MM.1S (cell line): Measurements from ENCODE around the gene SLC23A1.

ENCODE experiments used
- DNase-seq: peaks from one replicate; pipeline ENCODE4 v3.0.0-alpha.2; 2015
- H2AFZ ChIP-seq: fragments of 300-600 bp; sonication (generic); 2 replicates; pipeline ENCODE4 v1.6.0; 2016; ENCODE audit warnings: antibody characterized with exemption, low read length
- H3F3A ChIP-seq: fragments of 300-600 bp; sonication (generic); 2 replicates; pipeline ENCODE4 v1.6.1; 2016; ENCODE audit warnings: mild to moderate bottlenecking, antibody characterized with exemption, low read length, moderate library complexity, mixed read lengths; ENCODE audit not compliant: insufficient read depth
- H3K27ac ChIP-seq: fragments of 300-600 bp; sonication (generic); 2 replicates; pipeline ENCODE4 v1.5.1; 2016; ENCODE audit warnings: mild to moderate bottlenecking, low read length
- H3K27me3 ChIP-seq: fragments of 300-600 bp; sonication (generic); replicated peaks from 2 replicates; pipeline ENCODE4 v1.6.0; 2016; ENCODE audit warnings: low read length; ENCODE audit not compliant: insufficient read depth
- H3K36me3 ChIP-seq: fragments of 300-600 bp; sonication (generic); replicated peaks from 2 replicates; pipeline ENCODE4 v1.6.1; 2016; ENCODE audit warnings: mild to moderate bottlenecking, low read length, mixed read lengths; ENCODE audit not compliant: insufficient read depth
- H3K4me1 ChIP-seq: fragments of 300-600 bp; sonication (generic); 2 replicates; pipeline ENCODE4 v1.6.1; 2016; ENCODE audit warnings: low read length, mixed read lengths
- H3K4me2 ChIP-seq: fragments of 300-600 bp; sonication (generic); 2 replicates; pipeline ENCODE4 v1.6.0; 2016; ENCODE audit warnings: low read depth, low read length
- H3K4me3 ChIP-seq: fragments of 300-600 bp; sonication (generic); 2 replicates; pipeline ENCODE4 v1.5.1; 2016; ENCODE audit warnings: low read length, mixed read lengths
- H3K79me2 ChIP-seq: fragments of 300-600 bp; sonication (generic); 2 replicates; pipeline ENCODE4 v1.6.1; 2016; ENCODE audit warnings: mixed run types, low read length, mixed read lengths
- H3K9ac ChIP-seq: fragments of 300-600 bp; sonication (generic); 2 replicates; pipeline ENCODE4 v1.6.1; 2016; ENCODE audit warnings: low read length, mixed read lengths
- H3K9me2 ChIP-seq: fragments of 300-600 bp; sonication (generic); replicated peaks from 2 replicates; pipeline ENCODE4 v1.6.1; 2016; ENCODE audit warnings: mild to moderate bottlenecking, low read length, mixed read lengths; ENCODE audit not compliant: insufficient read depth
- H3K9me3 ChIP-seq: fragments of 300-600 bp; sonication (generic); replicated peaks from 2 replicates; pipeline ENCODE4 v1.6.1; 2016; ENCODE audit warnings: mild to moderate bottlenecking, low read length, mixed read lengths; ENCODE audit not compliant: insufficient read depth
- H4K20me1 ChIP-seq: fragments of 300-600 bp; sonication (generic); 2 replicates; pipeline ENCODE4 v1.6.1; 2016; ENCODE audit warnings: mild to moderate bottlenecking, low read length, moderate library complexity, mixed read lengths; ENCODE audit not compliant: insufficient read depth
- EZH2 ChIP-seq: fragments of 300-600 bp; sonication (generic); optimal IDR thresholded peaks from 2 replicates; pipeline ENCODE3; 2017; ENCODE audit warnings: low read depth, mild to moderate bottlenecking, antibody characterized with exemption, low read length, mixed read lengths
- EZH2phosphoT487 ChIP-seq: fragments of 300-600 bp; sonication (generic); IDR thresholded peaks from 2 replicates; pipeline ENCODE4 v1.6.1; 2018; ENCODE audit warnings: antibody characterized with exemption, low read length
- TF ChIP-seq, protein P1 (sequence below): fragments of 300-600 bp; sonication (generic); IDR thresholded peaks from 2 replicates; pipeline ENCODE4 v1.5.1; 2016; ENCODE audit warnings: antibody characterized with exemption, low read length, mixed read lengths

The SLC23A1 gene

DNA sequence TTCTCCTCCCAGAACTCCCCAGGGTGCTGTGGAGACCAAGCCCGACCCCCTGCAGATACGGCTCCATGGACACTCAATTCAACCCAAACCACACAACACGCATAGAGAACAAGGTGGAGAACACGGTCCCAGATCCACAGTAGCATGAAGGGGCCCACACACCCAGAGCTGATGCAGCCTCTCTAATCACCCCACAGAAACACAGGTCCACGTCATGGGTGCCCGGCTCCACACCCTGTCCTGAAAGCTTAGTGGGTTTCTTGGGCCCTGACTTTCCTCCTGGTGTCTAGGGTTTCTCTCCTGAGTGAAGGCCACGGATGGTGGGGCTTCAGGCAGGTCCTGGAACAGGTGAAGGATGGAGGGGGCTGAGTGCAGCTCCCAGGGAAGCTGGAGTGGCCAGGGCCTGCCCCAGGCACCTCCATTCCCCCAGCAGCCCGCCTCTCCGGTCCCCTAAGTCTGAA lies 1.5 kb upstream of the SLC23A1 start:
- TF ChIP-seq, protein P1, sequence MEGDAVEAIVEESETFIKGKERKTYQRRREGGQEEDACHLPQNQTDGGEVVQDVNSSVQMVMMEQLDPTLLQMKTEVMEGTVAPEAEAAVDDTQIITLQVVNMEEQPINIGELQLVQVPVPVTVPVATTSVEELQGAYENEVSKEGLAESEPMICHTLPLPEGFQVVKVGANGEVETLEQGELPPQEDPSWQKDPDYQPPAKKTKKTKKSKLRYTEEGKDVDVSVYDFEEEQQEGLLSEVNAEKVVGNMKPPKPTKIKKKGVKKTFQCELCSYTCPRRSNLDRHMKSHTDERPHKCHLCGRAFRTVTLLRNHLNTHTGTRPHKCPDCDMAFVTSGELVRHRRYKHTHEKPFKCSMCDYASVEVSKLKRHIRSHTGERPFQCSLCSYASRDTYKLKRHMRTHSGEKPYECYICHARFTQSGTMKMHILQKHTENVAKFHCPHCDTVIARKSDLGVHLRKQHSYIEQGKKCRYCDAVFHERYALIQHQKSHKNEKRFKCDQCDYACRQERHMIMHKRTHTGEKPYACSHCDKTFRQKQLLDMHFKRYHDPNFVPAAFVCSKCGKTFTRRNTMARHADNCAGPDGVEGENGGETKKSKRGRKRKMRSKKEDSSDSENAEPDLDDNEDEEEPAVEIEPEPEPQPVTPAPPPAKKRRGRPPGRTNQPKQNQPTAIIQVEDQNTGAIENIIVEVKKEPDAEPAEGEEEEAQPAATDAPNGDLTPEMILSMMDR = no peak
- TF ChIP-seq EZH2 (no peak), EZH2phosphoT487 (no peak)
- Histone ChIP-seq H3K27ac (peak overlapping the region; percentile 98), H3K4me2 (peak overlapping the region; percentile 98; the same call in 1 of the 2 replicates), H3K79me2 (peaks cover 30% of the 10 kb centered on the region), H3K36me3 (no peaks in the 10 kb centered on the region), H2AFZ (no peak overlapping the region), H3K27me3 (no peaks in the 10 kb centered on the region), H3K4me3 (no peak overlapping the region), H3K9ac (peak overlapping the region; percentile 45; the same call in 1 of the 2 replicates), H3K9me3 (no peaks in the 10 kb centered on the region), H4K20me1 (no peaks in the 10 kb centered on the region), H3F3A (peaks cover 69% of the 10 kb centered on the region), H3K9me2 (no peaks in the 10 kb centered on the region), H3K4me1 (peaks cover 38% of the 10 kb centered on the region)
- DNase-seq = no peak

- H3K79me2 ChIP-seq = peaks cover 24% of the 10 kb centered on the region
- peaks cover 38% of the 10 kb centered on the region for H3K4me1 ChIP-seq
- peak overlapping the region; percentile 98; the same call in 1 of the 2 replicates for H3K27ac ChIP-seq
- no peaks in the 10 kb centered on the region for H3K9me3 ChIP-seq
- H3K36me3 ChIP-seq = no peaks in the 10 kb centered on the region
- TF ChIP-seq, protein P1 = no peak
- no peak for TF ChIP-seq EZH2
- TF ChIP-seq EZH2phosphoT487 = no peak
- no peaks in the 10 kb centered on the region for H3K9me2 ChIP-seq
- H3K4me3 ChIP-seq = no peak overlapping the region
- DNase-seq = no peak
- no peaks in the 10 kb centered on the region for H3K27me3 ChIP-seq
- peaks cover 64% of the 10 kb centered on the region for H3F3A ChIP-seq
- H4K20me1 ChIP-seq = no peaks in the 10 kb centered on the region
- peak overlapping the region; percentile 45; the same call in 1 of the 2 replicates for H3K9ac ChIP-seq
- no peak overlapping the region for H2AFZ ChIP-seq
- H3K4me2 ChIP-seq = no peak overlapping the region
Measured at GRCh38 chr5:139383993-139384590, 995 bp upstream of the SLC23A1 start.

DNA sequence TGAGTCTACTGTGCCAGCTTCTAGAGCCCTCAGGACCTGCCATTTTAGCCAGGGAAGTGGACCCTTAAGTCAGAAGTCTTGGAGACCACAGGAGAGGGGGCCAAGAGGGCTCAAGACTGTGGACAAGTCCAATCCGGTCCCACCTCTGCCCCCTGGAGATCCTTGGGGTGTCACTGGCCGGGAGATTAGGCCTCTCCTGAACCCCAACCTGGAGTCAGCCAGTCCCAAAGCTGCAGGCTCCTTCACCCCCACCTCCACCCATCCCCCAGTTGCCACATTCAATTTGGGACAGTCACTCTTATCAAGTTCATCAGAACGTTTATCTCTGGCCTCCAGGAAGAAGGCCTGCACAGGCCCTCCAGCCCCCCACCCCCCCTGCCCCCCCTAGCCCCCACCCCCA lies 290 bp downstream of the SLC23A1 start:
- no peak overlapping the region for H3K9ac ChIP-seq
- peaks cover 51% of the 10 kb centered on the region for H3F3A ChIP-seq
- peaks cover 35% of the 10 kb centered on the region for H3K4me1 ChIP-seq
- no peak for DNase-seq
- H3K27ac ChIP-seq = no peak overlapping the region
- no peak overlapping the region for H2AFZ ChIP-seq
- TF ChIP-seq EZH2 (no peak), EZH2phosphoT487 (no peak)
- TF ChIP-seq, protein P1 = no peak
- H3K4me3 ChIP-seq = no peak overlapping the region
- no peak overlapping the region for H3K4me2 ChIP-seq
- H4K20me1 ChIP-seq = no peaks in the 10 kb centered on the region
- peaks cover 11% of the 10 kb centered on the region for H3K79me2 ChIP-seq
- no peaks in the 10 kb centered on the region for H3K9me3 ChIP-seq
- no peaks in the 10 kb centered on the region for H3K36me3 ChIP-seq
- H3K27me3 ChIP-seq = no peaks in the 10 kb centered on the region
- no peaks in the 10 kb centered on the region for H3K9me2 ChIP-seq
